Karpas-422 (cell line): Measurements from ENCODE around the gene TSPAN5. TPM values are rescaled to one million over a fixed set of nuclear protein-coding genes. Genes with fewer than 3 reads are reported as not detected.

Experiments used
- DNase-seq: peaks from one replicate; pipeline ENCODE4 v3.0.0-alpha.2; 2015
- H2AFZ ChIP-seq: fragments of 200-600 bp; sonication (generic); 2 replicates; pipeline ENCODE4 v1.6.1; 2014; ENCODE audit warnings: antibody characterized with exemption, low read length, mixed read lengths
- H3K27ac ChIP-seq: fragments of 200-600 bp; sonication (generic); 2 replicates; pipeline ENCODE4 v1.5.1; 2014; ENCODE audit warnings: mild to moderate bottlenecking, low read length, moderate library complexity
- H3K27me3 ChIP-seq: fragments of 200-600 bp; sonication (generic); 2 replicates; pipeline ENCODE4 v1.6.1; 2014; ENCODE audit warnings: low read length, mixed read lengths
- H3K36me3 ChIP-seq: fragments of 200-600 bp; sonication (generic); 2 replicates; pipeline ENCODE4 v1.6.1; 2014; ENCODE audit warnings: low read length, mixed read lengths; ENCODE audit not compliant: insufficient read depth
- H3K4me1 ChIP-seq: fragments of 200-600 bp; sonication (generic); 2 replicates; pipeline ENCODE4 v1.6.1; 2014; ENCODE audit warnings: mild to moderate bottlenecking, low read length, mixed read lengths
- H3K4me2 ChIP-seq: fragments of 200-600 bp; sonication (generic); 2 replicates; pipeline ENCODE4 v1.6.1; 2014; ENCODE audit warnings: low read length, low read depth, mild to moderate bottlenecking; ENCODE audit not compliant: poor library complexity, severe bottlenecking
- H3K4me3 ChIP-seq: fragments of 200-600 bp; sonication (generic); 2 replicates; pipeline ENCODE4 v1.5.1; 2014; ENCODE audit warnings: mild to moderate bottlenecking, antibody characterized with exemption, low read length, mixed read lengths
- H3K79me2 ChIP-seq: fragments of 200-600 bp; sonication (generic); 2 replicates; pipeline ENCODE4 v1.6.1; 2014; ENCODE audit warnings: mild to moderate bottlenecking, low read length, mixed read lengths
- H3K9ac ChIP-seq: fragments of 200-600 bp; sonication (generic); 2 replicates; pipeline ENCODE4 v1.6.0; 2014; ENCODE audit warnings: low read length
- H3K9me2 ChIP-seq: fragments of 200-600 bp; sonication (generic), shearing (Covaris generic); replicated peaks from 2 replicates; pipeline ENCODE4 v1.6.0; 2014; ENCODE audit warnings: mild to moderate bottlenecking, low read length, moderate library complexity; ENCODE audit not compliant: insufficient read depth
- H3K9me3 ChIP-seq: fragments of 300-700, 200-600 bp; sonication (generic); 2 replicates; pipeline ENCODE4 v1.6.1; 2014; ENCODE audit warnings: low read length, mixed read lengths
- H4K20me1 ChIP-seq: fragments of 200-600 bp; sonication (generic); 2 replicates; pipeline ENCODE4 v1.6.1; 2014; ENCODE audit warnings: mild to moderate bottlenecking, antibody characterized with exemption, low read length, low read depth; ENCODE audit not compliant: insufficient read depth
- total RNA-seq: library from RNA; depleted of rRNA; stranded (reverse); fragments of >200 nt; shearing (Covaris generic); gene quantifications from 2 replicates; pipeline ENCODE4 v1.2.3, GENCODE V29; 2014; ENCODE audit warnings: low replicate concordance

Gene TSPAN5
- total RNA-seq, 1 experiment from 2014 or later = 0.15 TPM

DNA sequence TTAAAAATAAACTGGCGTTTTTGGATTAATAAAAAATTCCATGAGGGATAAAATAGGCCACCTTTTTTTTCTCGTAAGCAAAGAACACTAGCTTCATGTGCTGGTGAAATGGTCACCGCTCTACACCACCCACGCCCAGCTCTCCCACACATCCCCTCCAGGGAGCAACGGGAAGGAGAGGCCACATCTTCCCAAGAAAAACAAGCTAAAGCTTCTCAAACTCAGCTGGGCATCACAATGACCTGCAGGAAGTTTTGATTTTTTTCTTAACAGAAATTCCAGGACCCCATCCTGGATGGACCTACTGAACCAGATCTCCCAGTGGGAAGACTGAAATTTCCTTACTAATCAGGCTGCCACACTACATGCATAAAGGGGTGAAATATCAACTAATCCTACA is 9.8 kb downstream of the TSPAN5 start:
- no peaks in the 10 kb centered on the region for H3K36me3 ChIP-seq
- H2AFZ ChIP-seq = no peak overlapping the region

DNA sequence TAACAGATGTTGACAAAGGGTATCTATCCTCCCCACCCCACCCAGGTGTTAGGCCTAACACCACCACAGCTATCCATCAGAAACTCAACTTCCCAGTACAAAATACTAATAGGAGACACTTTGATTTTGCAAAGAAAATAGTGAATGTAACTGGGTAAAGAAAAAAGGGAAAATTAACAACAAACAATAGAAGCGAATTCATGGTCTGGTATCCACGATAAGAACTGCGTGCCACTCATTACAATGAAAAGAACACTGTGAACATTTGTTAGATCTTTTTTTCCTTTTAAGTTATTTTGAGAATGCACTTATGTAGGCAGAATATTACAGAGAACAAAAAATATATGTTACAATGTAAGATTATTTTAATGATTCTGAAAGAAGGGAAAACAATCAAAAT is 12.0 kb downstream of the TSPAN5 start:
- no peak overlapping the region for H3K9ac ChIP-seq
- H3K4me3 ChIP-seq = no peak overlapping the region
- no peaks in the 10 kb centered on the region for H3K4me1 ChIP-seq
- no peaks in the 10 kb centered on the region for H3K9me2 ChIP-seq
- no peaks in the 10 kb centered on the region for H3K79me2 ChIP-seq
- H2AFZ ChIP-seq = no peak overlapping the region
- DNase-seq = no peak
- no peaks in the 10 kb centered on the region for H4K20me1 ChIP-seq
- H3K27ac ChIP-seq = no peak overlapping the region
- no peak overlapping the region for H3K4me2 ChIP-seq
- H3K9me3 ChIP-seq = no peaks in the 10 kb centered on the region
- H3K27me3 ChIP-seq = no peaks in the 10 kb centered on the region
- H3K36me3 ChIP-seq = no peaks in the 10 kb centered on the region

More for the DNA sequence above, 9.8 kb downstream of the TSPAN5 start:
- Histone ChIP-seq H3K4me2 (no peak overlapping the region), H3K9ac (no peak overlapping the region), H4K20me1 (no peaks in the 10 kb centered on the region), H3K9me2 (no peaks in the 10 kb centered on the region), H3K4me1 (no peaks in the 10 kb centered on the region), H3K4me3 (no peak overlapping the region), H3K27me3 (no peaks in the 10 kb centered on the region), H3K79me2 (no peaks in the 10 kb centered on the region), H3K27ac (no peak overlapping the region), H3K9me3 (no peaks in the 10 kb centered on the region)
- DNase-seq = no peak

DNA sequence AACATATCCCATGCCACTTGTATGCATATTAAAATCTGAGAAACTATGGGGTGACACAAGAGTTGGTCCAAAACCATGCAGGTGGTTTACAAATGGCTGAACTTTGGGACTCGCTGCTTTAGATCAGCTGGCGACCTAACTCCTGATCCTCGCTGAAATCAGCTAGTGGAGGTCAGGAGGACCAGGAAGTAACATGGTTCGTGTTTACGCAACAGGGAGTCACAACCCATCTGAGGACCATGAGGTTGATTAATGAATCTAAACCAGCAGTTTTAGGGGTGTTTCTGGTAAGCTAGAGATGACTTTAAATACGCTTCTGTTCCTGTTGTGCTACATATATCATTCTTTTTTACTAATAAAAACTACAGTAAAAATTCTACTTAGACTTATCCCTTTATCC is 12.9 kb downstream of the TSPAN5 start:
- H3K4me3 ChIP-seq = no peak overlapping the region
- no peaks in the 10 kb centered on the region for H4K20me1 ChIP-seq
- no peaks in the 10 kb centered on the region for H3K9me2 ChIP-seq
- H2AFZ ChIP-seq = no peak overlapping the region
- H3K27ac ChIP-seq = no peak overlapping the region
- no peaks in the 10 kb centered on the region for H3K4me1 ChIP-seq
- H3K9me3 ChIP-seq = no peaks in the 10 kb centered on the region
- H3K79me2 ChIP-seq = no peaks in the 10 kb centered on the region
- H3K27me3 ChIP-seq = no peaks in the 10 kb centered on the region
- H3K4me2 ChIP-seq = no peak overlapping the region
- H3K9ac ChIP-seq = no peak overlapping the region
- no peak for DNase-seq
- no peaks in the 10 kb centered on the region for H3K36me3 ChIP-seq

DNA sequence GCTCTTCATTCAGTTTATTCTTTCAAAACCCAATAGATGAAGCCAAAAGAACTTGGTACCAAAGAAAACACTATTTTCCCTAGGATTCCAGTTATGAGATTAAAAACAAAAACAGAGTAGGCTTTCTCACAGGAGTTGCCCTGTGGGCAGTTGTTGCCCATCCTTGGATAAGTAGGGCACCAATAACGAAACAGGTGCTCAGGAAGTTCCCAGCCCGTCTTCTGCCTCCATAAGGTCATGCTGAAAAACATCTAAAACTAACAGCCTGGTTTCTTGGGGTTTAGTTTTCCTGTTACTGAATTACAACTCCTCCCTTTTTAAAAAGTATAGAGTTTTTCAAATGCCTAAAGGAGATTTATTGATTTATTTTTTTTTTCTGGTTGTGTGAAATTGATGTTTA is 14.7 kb downstream of the TSPAN5 start:
- H3K9me2 ChIP-seq = no peaks in the 10 kb centered on the region
- H3K9ac ChIP-seq = no peak overlapping the region
- no peak overlapping the region for H3K4me3 ChIP-seq
- H2AFZ ChIP-seq = no peak overlapping the region
- no peaks in the 10 kb centered on the region for H4K20me1 ChIP-seq
- no peaks in the 10 kb centered on the region for H3K9me3 ChIP-seq
- no peak for DNase-seq
- H3K79me2 ChIP-seq = no peaks in the 10 kb centered on the region
- no peaks in the 10 kb centered on the region for H3K36me3 ChIP-seq
- no peak overlapping the region for H3K4me2 ChIP-seq
- H3K27ac ChIP-seq = no peak overlapping the region
- no peaks in the 10 kb centered on the region for H3K27me3 ChIP-seq
- H3K4me1 ChIP-seq = no peaks in the 10 kb centered on the region

DNA sequence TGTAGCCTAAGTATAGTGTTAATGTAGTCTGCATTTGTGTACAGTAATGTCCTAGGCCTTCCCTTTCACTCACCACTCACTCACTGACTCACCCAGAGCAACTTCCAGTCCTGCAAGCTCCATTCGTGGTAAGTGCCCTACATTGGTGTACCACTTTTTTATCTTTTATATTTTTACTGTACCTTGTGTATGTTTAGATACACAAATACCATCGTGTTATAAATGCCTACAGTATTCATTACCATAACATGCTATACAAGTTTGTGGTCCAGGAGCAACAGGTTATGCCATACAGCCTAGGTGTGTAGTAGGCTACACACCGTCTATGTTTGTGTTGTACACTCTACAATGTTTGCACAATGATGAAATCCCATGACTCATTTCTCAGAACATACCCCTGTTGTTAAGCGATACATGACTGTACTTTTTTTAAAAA is 15.4 kb downstream of the TSPAN5 start:
- Histone ChIP-seq H4K20me1 (no peaks in the 10 kb centered on the region), H3K9me3 (no peaks in the 10 kb centered on the region), H3K9me2 (no peaks in the 10 kb centered on the region), H3K4me2 (no peak overlapping the region), H3K27ac (no peak overlapping the region), H3K27me3 (no peaks in the 10 kb centered on the region), H2AFZ (no peak overlapping the region), H3K4me3 (no peak overlapping the region), H3K36me3 (no peaks in the 10 kb centered on the region), H3K4me1 (no peaks in the 10 kb centered on the region), H3K9ac (no peak overlapping the region), H3K79me2 (no peaks in the 10 kb centered on the region)
- no peak for DNase-seq

DNA sequence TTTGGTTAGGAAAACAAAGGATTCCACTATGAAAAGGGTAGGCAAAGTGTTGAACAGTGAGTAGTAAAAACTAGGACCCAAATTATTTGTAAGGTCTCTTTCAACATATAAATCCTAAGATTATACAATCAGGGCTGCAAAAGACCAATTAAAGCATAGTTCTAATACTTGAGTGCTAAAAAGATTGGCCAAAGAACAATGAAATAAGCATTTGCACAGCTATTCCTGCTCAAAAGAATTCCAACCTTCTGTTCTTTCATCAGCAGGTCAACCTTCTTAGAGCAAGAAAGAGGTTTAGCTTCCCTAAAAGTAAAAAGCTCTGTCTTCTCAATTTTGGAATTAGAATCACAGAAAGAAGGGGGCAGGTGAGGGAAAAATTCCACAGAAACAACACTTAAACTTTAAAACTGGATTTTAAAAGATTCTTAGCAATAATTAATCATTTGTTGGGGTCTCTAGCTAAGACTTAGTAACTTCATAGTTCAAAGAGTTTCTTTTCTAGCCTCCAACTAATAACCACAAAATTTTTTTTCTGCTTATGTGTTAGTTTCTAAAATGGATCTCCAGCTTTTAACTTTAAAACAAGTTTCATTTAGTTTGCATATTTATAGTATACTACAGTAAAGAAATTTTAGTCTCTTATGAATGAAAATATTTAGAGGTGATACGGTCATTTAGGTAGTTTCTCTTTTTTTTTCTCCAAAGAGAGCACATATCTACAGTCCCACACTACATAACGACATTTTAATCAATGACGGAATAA is 16.3 kb downstream of the TSPAN5 start:
- no peak overlapping the region for H3K4me2 ChIP-seq
- H3K9me3 ChIP-seq = no peaks in the 10 kb centered on the region
- H3K9ac ChIP-seq = no peak overlapping the region
- no peaks in the 10 kb centered on the region for H3K4me1 ChIP-seq
- H3K27ac ChIP-seq = no peak overlapping the region
- H3K36me3 ChIP-seq = no peaks in the 10 kb centered on the region
- H4K20me1 ChIP-seq = no peaks in the 10 kb centered on the region
- no peak for DNase-seq
- no peaks in the 10 kb centered on the region for H3K27me3 ChIP-seq
- no peak overlapping the region for H3K4me3 ChIP-seq
- H3K9me2 ChIP-seq = no peaks in the 10 kb centered on the region
- no peaks in the 10 kb centered on the region for H3K79me2 ChIP-seq
- H2AFZ ChIP-seq = no peak overlapping the region

DNA sequence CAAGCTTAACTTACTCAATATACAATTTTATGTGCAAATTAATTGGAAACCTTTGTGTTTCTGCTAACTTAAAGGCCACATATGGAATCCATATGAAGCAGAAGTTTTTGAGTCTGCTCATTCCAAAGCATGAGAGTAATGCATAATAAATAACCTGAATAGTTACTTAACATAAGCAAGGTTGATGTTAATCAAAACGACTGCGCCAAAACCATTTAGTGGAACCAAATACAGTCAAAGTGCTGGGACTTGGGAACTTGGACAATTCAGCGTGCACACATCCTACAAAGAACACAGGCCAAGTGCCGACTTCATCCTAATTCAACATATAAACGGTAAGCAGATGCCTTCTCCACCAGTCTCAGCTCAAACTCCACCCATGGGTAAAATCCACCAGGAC is 17.0 kb downstream of the TSPAN5 start:
- H3K27ac ChIP-seq = no peak overlapping the region
- H2AFZ ChIP-seq = no peak overlapping the region
- no peaks in the 10 kb centered on the region for H3K79me2 ChIP-seq
- no peak for DNase-seq
- no peaks in the 10 kb centered on the region for H3K9me2 ChIP-seq
- no peak overlapping the region for H3K9ac ChIP-seq
- H3K36me3 ChIP-seq = no peaks in the 10 kb centered on the region
- no peaks in the 10 kb centered on the region for H3K4me1 ChIP-seq
- H3K9me3 ChIP-seq = no peaks in the 10 kb centered on the region
- H3K27me3 ChIP-seq = no peaks in the 10 kb centered on the region
- no peaks in the 10 kb centered on the region for H4K20me1 ChIP-seq
- no peak overlapping the region for H3K4me2 ChIP-seq
- H3K4me3 ChIP-seq = no peak overlapping the region

DNA sequence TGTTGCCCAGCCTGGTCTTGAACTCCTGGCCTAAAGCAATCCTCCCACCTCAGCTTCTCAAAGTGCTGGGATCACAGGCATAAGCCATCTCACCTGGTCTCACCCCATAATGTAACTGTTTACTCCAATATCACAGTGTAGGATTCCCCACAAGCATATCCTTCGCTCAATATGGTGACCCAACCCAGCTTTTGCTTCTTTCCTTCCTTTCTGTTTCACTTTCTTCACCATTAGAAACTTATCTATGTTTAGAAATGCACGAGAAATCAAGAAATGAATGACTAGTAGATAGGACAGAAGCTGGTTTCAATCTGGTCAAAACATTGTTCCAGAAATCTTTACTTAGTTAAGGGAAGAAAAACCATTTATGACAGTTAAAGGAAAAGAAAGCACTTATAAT is 18.9 kb downstream of the TSPAN5 start:
- DNase-seq = no peak
- Histone ChIP-seq H3K9me3 (no peaks in the 10 kb centered on the region), H3K4me2 (no peak overlapping the region), H2AFZ (no peak overlapping the region), H3K27me3 (no peaks in the 10 kb centered on the region), H3K27ac (no peak overlapping the region), H3K4me3 (no peak overlapping the region), H3K4me1 (no peaks in the 10 kb centered on the region), H4K20me1 (no peaks in the 10 kb centered on the region), H3K79me2 (no peaks in the 10 kb centered on the region), H3K9ac (no peak overlapping the region), H3K9me2 (no peaks in the 10 kb centered on the region), H3K36me3 (no peaks in the 10 kb centered on the region)
